Body of pancreas (tissue), 4 donors: Measurements from ENCODE around the gene PALM3.

ENCODE experiments used
- CTCF ChIP-seq, 7 experiments: fragments of 450-650 bp in 4 of 7; fragments of 200-600 bp in 3 of 7; sonication (generic) in 3 of 7; IDR thresholded peaks; one replicate each; pipeline ENCODE4 v1.5.1; 2016 to 2019; ENCODE audit warnings: antibody characterized with exemption in 7 of 7
- POLR2A ChIP-seq, 3 donors: fragments of 450-650 bp; IDR thresholded peaks; one replicate each; pipeline ENCODE4 v1.6.1; 2016; ENCODE audit warnings: antibody characterized with exemption in 3 of 3, mild to moderate bottlenecking in 2 of 3

- no peak for TF ChIP-seq CTCF (IDR thresholded peaks at IDR 0.05)
- TF ChIP-seq POLR2A (IDR thresholded peaks at IDR 0.05) = no peak
Observed at GRCh38 chr19:14101003-14101545, 39.2 kb upstream of the PALM3 start.
